Measurements from ENCODE around the gene SUN1. TPM values are rescaled to one million over a fixed set of nuclear protein-coding genes. Genes with fewer than 3 reads are reported as not detected.

The SUN1 gene
- total and polyA plus RNA-seq, 2 experiments from 2014 or later: 72.3 to 109 TPM

GRCh38 chr7:853366-854117 lies 21.3 kb downstream of the SUN1 start:
- no peak overlapping the region for H3K4me2 ChIP-seq
- no peaks in the 10 kb centered on the region for H3K79me2 ChIP-seq
- H3K9me2 ChIP-seq (replicated peaks; ENCODE audit: insufficient read depth): no peaks in the 10 kb centered on the region
- H4K20me1 ChIP-seq (ENCODE audit: insufficient read depth, poor library complexity, severe bottlenecking): no peaks in the 10 kb centered on the region
- DNase-seq (ENCODE audit: low spot score): no peak
- H3K27me3 ChIP-seq: no peaks in the 10 kb centered on the region
- no peak overlapping the region for H3K27ac ChIP-seq
- no peak overlapping the region for H2AFZ ChIP-seq
- H3K4me1 ChIP-seq (ENCODE audit: insufficient read depth): no peaks in the 10 kb centered on the region
- 97% methylated on average over 33 of the region's 33 CpGs for WGBS (ENCODE audit: low lambda C conversion rate, missing lambda C conversion rate)
- no peaks in the 10 kb centered on the region for H3K9me3 ChIP-seq (ENCODE audit: low read depth)
- no peak for TF ChIP-seq EZH2 (IDR thresholded peaks at IDR 0.05; ENCODE audit: borderline replicate concordance)
- no peak for TF ChIP-seq CTCF (IDR thresholded peaks at IDR 0.05; ENCODE audit: poor library complexity)
- no peak for TF ChIP-seq EZH2phosphoT487 (IDR thresholded peaks at IDR 0.05; ENCODE audit: low read depth, severe bottlenecking, unreplicated experiment)
- no peaks in the 10 kb centered on the region for H3K36me3 ChIP-seq (replicated peaks; ENCODE audit: insufficient read depth, low read depth)
- H3K4me3 ChIP-seq: no peak overlapping the region

- peaks cover 2% of the 10 kb centered on the region for H3K4me1 ChIP-seq (ENCODE audit: insufficient read depth)
- no peaks in the 10 kb centered on the region for H3K27me3 ChIP-seq
- H3K9me2 ChIP-seq (replicated peaks; ENCODE audit: insufficient read depth): no peaks in the 10 kb centered on the region
- no peak overlapping the region for H2AFZ ChIP-seq
- no peaks in the 10 kb centered on the region for H3K79me2 ChIP-seq
- no peaks in the 10 kb centered on the region for H3K36me3 ChIP-seq (replicated peaks; ENCODE audit: insufficient read depth, low read depth)
- 97% methylated on average over 32 of the region's 32 CpGs for WGBS (ENCODE audit: low lambda C conversion rate, missing lambda C conversion rate)
- no peak overlapping the region for H3K27ac ChIP-seq
- TF ChIP-seq EZH2 (IDR thresholded peaks at IDR 0.05; ENCODE audit: borderline replicate concordance) (no peak), CTCF (IDR thresholded peaks at IDR 0.05; ENCODE audit: poor library complexity) (no peak), EZH2phosphoT487 (IDR thresholded peaks at IDR 0.05; ENCODE audit: low read depth, severe bottlenecking, unreplicated experiment) (no peak)
- DNase-seq (ENCODE audit: low spot score): no peak
- no peak overlapping the region for H3K4me3 ChIP-seq
- no peak overlapping the region for H3K4me2 ChIP-seq
- no peaks in the 10 kb centered on the region for H4K20me1 ChIP-seq (ENCODE audit: insufficient read depth, poor library complexity, severe bottlenecking)
- no peaks in the 10 kb centered on the region for H3K9me3 ChIP-seq (ENCODE audit: low read depth)
Measured at GRCh38 chr7:854118-854775, 22.0 kb downstream of the SUN1 start.

- DNase-seq (ENCODE audit: low spot score): no peak
- Histone ChIP-seq H3K79me2 (no peaks in the 10 kb centered on the region), H3K4me3 (no peak overlapping the region), H3K9me2 (replicated peaks; ENCODE audit: insufficient read depth) (no peaks in the 10 kb centered on the region), H3K27ac (no peak overlapping the region), H2AFZ (no peak overlapping the region), H3K4me1 (ENCODE audit: insufficient read depth) (peaks cover 4% of the 10 kb centered on the region), H3K4me2 (no peak overlapping the region), H3K9me3 (ENCODE audit: low read depth) (no peaks in the 10 kb centered on the region), H3K27me3 (no peaks in the 10 kb centered on the region), H4K20me1 (ENCODE audit: insufficient read depth, poor library complexity, severe bottlenecking) (no peaks in the 10 kb centered on the region), H3K36me3 (replicated peaks; ENCODE audit: insufficient read depth, low read depth) (no peaks in the 10 kb centered on the region)
- TF ChIP-seq EZH2phosphoT487 (IDR thresholded peaks at IDR 0.05; ENCODE audit: low read depth, severe bottlenecking, unreplicated experiment) (no peak), CTCF (IDR thresholded peaks at IDR 0.05; ENCODE audit: poor library complexity) (no peak), EZH2 (IDR thresholded peaks at IDR 0.05; ENCODE audit: borderline replicate concordance) (no peak)
- 98% methylated on average over 29 of the region's 29 CpGs for WGBS (ENCODE audit: low lambda C conversion rate, missing lambda C conversion rate)
Measured at GRCh38 chr7:855686-856369, 23.6 kb downstream of the SUN1 start.
